Measurements from ENCODE around the gene FCHSD2.

DNA sequence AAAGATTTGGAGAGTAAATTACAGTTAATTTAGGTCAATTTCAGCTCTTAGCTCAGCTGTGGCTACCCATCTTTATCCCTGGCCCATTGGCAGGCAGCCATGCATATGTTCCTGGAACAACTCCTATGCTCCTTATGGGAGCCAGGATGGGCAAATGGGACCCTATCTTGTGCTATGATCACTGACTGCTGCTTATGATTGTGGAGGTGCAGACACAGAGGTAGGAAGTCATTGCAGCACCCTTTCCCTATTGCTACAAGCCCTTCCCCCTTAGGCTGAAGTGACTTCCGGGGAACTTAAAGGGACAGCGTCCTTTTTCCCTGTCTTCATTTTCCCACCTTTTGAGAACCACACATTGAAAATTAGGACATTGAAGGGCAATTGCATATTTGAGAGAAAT lies 112.7 kb downstream of the FCHSD2 start:
- TF ChIP-seq, protein P1, sequence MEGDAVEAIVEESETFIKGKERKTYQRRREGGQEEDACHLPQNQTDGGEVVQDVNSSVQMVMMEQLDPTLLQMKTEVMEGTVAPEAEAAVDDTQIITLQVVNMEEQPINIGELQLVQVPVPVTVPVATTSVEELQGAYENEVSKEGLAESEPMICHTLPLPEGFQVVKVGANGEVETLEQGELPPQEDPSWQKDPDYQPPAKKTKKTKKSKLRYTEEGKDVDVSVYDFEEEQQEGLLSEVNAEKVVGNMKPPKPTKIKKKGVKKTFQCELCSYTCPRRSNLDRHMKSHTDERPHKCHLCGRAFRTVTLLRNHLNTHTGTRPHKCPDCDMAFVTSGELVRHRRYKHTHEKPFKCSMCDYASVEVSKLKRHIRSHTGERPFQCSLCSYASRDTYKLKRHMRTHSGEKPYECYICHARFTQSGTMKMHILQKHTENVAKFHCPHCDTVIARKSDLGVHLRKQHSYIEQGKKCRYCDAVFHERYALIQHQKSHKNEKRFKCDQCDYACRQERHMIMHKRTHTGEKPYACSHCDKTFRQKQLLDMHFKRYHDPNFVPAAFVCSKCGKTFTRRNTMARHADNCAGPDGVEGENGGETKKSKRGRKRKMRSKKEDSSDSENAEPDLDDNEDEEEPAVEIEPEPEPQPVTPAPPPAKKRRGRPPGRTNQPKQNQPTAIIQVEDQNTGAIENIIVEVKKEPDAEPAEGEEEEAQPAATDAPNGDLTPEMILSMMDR (IDR thresholded peaks at IDR 0.05) = no peak
- no peak for TF ChIP-seq EP300 (IDR thresholded peaks at IDR 0.05)

Data from upper lobe of left lung (tissue), 4 donors.